Suprapubic skin (tissue), 4 donors: Measurements from ENCODE around the gene PDHB.

Experiments
- CTCF ChIP-seq, 2 donors: fragments of 200-600 bp in 1 of 2; fragments of 450-650 bp in 1 of 2; sonication (generic) in 1 of 2; IDR thresholded peaks; one replicate each; pipeline ENCODE4 v1.5.1; 2016 to 2019; ENCODE audit warnings: antibody characterized with exemption in 2 of 2, mild to moderate bottlenecking in 1 of 2, moderate library complexity in 1 of 2
- POLR2A ChIP-seq, 2 donors: fragments of 450-650 bp; IDR thresholded peaks; one replicate each; pipeline ENCODE4 v1.6.1; 2017; ENCODE audit warnings: antibody characterized with exemption in 2 of 2, mild to moderate bottlenecking in 2 of 2, moderate library complexity in 2 of 2
- POLR2AphosphoS5 ChIP-seq, 3 donors: sonication (generic); formaldehyde crosslinking; IDR thresholded peaks; one replicate each; pipeline ENCODE4 v1.6.1; 2017; ENCODE audit warnings: antibody characterized with exemption in 3 of 3

GRCh38 chr3:58466899-58467563 is 33.4 kb upstream of the PDHB start:
- TF ChIP-seq POLR2AphosphoS5 (IDR thresholded peaks at IDR 0.05) = no peak
- TF ChIP-seq CTCF (IDR thresholded peaks at IDR 0.05) = no peak
- TF ChIP-seq POLR2A (IDR thresholded peaks at IDR 0.05) = no peak
